GM10847 (cell line): ENCODE data around the gene KASH5.

Source experiments
- POLR2A ChIP-seq: IDR thresholded peaks from 2 replicates; pipeline ENCODE4 v1.6.1; 2011; ENCODE audit not compliant: insufficient read length; ENCODE audit errors: extremely low read depth

The KASH5 gene

GRCh38 chr19:49407482-49408015 lies 19.5 kb downstream of the KASH5 start:
- TF ChIP-seq POLR2A, result no peak

GRCh38 chr19:49408816-49409440 lies 20.9 kb downstream of the KASH5 start:
- TF ChIP-seq POLR2A, result no peak

GRCh38 chr19:49409441-49410029 lies 21.5 kb downstream of the KASH5 start:
- no peak for TF ChIP-seq POLR2A

- TF ChIP-seq POLR2A, result no peak
Observed at GRCh38 chr19:49411681-49412326, 23.8 kb downstream of the KASH5 start.

- TF ChIP-seq POLR2A, result no peak
Observed at GRCh38 chr19:49413348-49413747, 25.3 kb downstream of the KASH5 start.

GRCh38 chr19:49414256-49414655 lies 26.2 kb downstream of the KASH5 start:
- TF ChIP-seq POLR2A, result no peak

- TF ChIP-seq POLR2A, result no peak
Observed at GRCh38 chr19:49415102-49415809, 27.2 kb downstream of the KASH5 start.

- TF ChIP-seq POLR2A, result no peak
Observed at GRCh38 chr19:49415810-49416200, 27.8 kb downstream of the KASH5 start.

GRCh38 chr19:49417088-49417487 lies 29.0 kb downstream of the KASH5 start:
- TF ChIP-seq POLR2A, result no peak

GRCh38 chr19:49418511-49418910 lies 30.5 kb downstream of the KASH5 start:
- TF ChIP-seq POLR2A, result no peak

- TF ChIP-seq POLR2A, result no peak
Observed at GRCh38 chr19:49419173-49419572, 31.1 kb downstream of the KASH5 start.

GRCh38 chr19:49420227-49420626 lies 32.2 kb downstream of the KASH5 start:
- TF ChIP-seq POLR2A, result no peak

- no peak for TF ChIP-seq POLR2A
Observed at GRCh38 chr19:49421039-49421877, 33.2 kb downstream of the KASH5 start.

GRCh38 chr19:49421878-49422202 lies 33.8 kb downstream of the KASH5 start:
- TF ChIP-seq POLR2A, result no peak
